Measurements from ENCODE around the gene KRTAP5-10.
"Not testable (repeated sequence)": the region's sequence is repeated elsewhere in the genome, so short reads cannot be mapped to it uniquely, and the experiment has no call there.

Gene KRTAP5-10

GRCh38 chr11:71534711-71535608 is 30.4 kb upstream of the KRTAP5-10 start:
- H3K27ac ChIP-seq (ENCODE audit: low read length); H3K4me1 ChIP-seq (ENCODE audit: control insufficient read depth, insufficient read depth, low read length); H3K9me3 ChIP-seq (ENCODE audit: control insufficient read depth in 2 of 2, low read length in 2 of 2); H3K9ac ChIP-seq (ENCODE audit: low read length in 2 of 2); H3K27me3 ChIP-seq (ENCODE audit: control insufficient read depth in 1 of 2, insufficient read depth in 2 of 2, low read length in 2 of 2); H3K4me3 ChIP-seq (ENCODE audit: low read length in 2 of 2); H3K36me3 ChIP-seq (ENCODE audit: control insufficient read depth in 2 of 2, insufficient read depth in 2 of 2, low read length in 2 of 2): not testable (repeated sequence)

- H3K9me3 ChIP-seq (ENCODE audit: control insufficient read depth in 2 of 2, low read length in 2 of 2): no peaks in the 10 kb centered on the region
- H3K4me3 ChIP-seq (ENCODE audit: low read length in 2 of 2): no peak overlapping the region
- H3K27ac ChIP-seq (ENCODE audit: low read length): no peak overlapping the region
- H3K4me1 ChIP-seq (ENCODE audit: control insufficient read depth, insufficient read depth, low read length): no peaks in the 10 kb centered on the region
- H3K9ac ChIP-seq (ENCODE audit: low read length in 2 of 2): no peak overlapping the region
- H3K27me3 ChIP-seq (ENCODE audit: control insufficient read depth in 1 of 2, insufficient read depth in 2 of 2, low read length in 2 of 2): no peaks in the 10 kb centered on the region
- H3K36me3 ChIP-seq (ENCODE audit: control insufficient read depth in 2 of 2, insufficient read depth in 2 of 2, low read length in 2 of 2): no peaks in the 10 kb centered on the region
Observed at GRCh38 chr11:71535825-71536224, 29.5 kb upstream of the KRTAP5-10 start.

GRCh38 chr11:71537537-71537936 is 27.8 kb upstream of the KRTAP5-10 start:
- Histone ChIP-seq H3K9me3 (ENCODE audit: control insufficient read depth in 2 of 2, low read length in 2 of 2) (no peaks in the 10 kb centered on the region), H3K4me1 (ENCODE audit: control insufficient read depth, insufficient read depth, low read length) (no peaks in the 10 kb centered on the region), H3K4me3 (ENCODE audit: low read length in 2 of 2) (no peak overlapping the region), H3K27ac (ENCODE audit: low read length) (no peak overlapping the region), H3K9ac (ENCODE audit: low read length in 2 of 2) (no peak overlapping the region), H3K36me3 (ENCODE audit: control insufficient read depth in 2 of 2, insufficient read depth in 2 of 2, low read length in 2 of 2) (no peaks in the 10 kb centered on the region), H3K27me3 (ENCODE audit: control insufficient read depth in 1 of 2, insufficient read depth in 2 of 2, low read length in 2 of 2) (no peaks in the 10 kb centered on the region)

GRCh38 chr11:71537977-71538665 is 27.2 kb upstream of the KRTAP5-10 start, which contains the start of gene KRTAP5-8:
Gene KRTAP5-8 (plus strand): TSS chr11:71538025. CDS start chr11:71538056, 31 bp downstream.
- H3K4me1 ChIP-seq (ENCODE audit: control insufficient read depth, insufficient read depth, low read length); H3K4me3 ChIP-seq (ENCODE audit: low read length in 2 of 2); H3K9me3 ChIP-seq (ENCODE audit: control insufficient read depth in 2 of 2, low read length in 2 of 2); H3K27ac ChIP-seq (ENCODE audit: low read length); H3K9ac ChIP-seq (ENCODE audit: low read length in 2 of 2); H3K27me3 ChIP-seq (ENCODE audit: control insufficient read depth in 1 of 2, insufficient read depth in 2 of 2, low read length in 2 of 2); H3K36me3 ChIP-seq (ENCODE audit: control insufficient read depth in 2 of 2, insufficient read depth in 2 of 2, low read length in 2 of 2): not testable (repeated sequence)

- H3K36me3 ChIP-seq (ENCODE audit: control insufficient read depth in 2 of 2, insufficient read depth in 2 of 2, low read length in 2 of 2): no peaks in the 10 kb centered on the region
- H3K27me3 ChIP-seq (ENCODE audit: control insufficient read depth in 1 of 2, insufficient read depth in 2 of 2, low read length in 2 of 2): no peaks in the 10 kb centered on the region
- H3K4me3 ChIP-seq (ENCODE audit: low read length in 2 of 2): no peak overlapping the region
- no peaks in the 10 kb centered on the region for H3K4me1 ChIP-seq (ENCODE audit: control insufficient read depth, insufficient read depth, low read length)
- no peak overlapping the region for H3K27ac ChIP-seq (ENCODE audit: low read length)
- H3K9me3 ChIP-seq (ENCODE audit: control insufficient read depth in 2 of 2, low read length in 2 of 2): no peaks in the 10 kb centered on the region
- H3K9ac ChIP-seq (ENCODE audit: low read length in 2 of 2): no peak overlapping the region
Observed at GRCh38 chr11:71538666-71538990, 26.7 kb upstream of the KRTAP5-10 start.

- Histone ChIP-seq H3K4me1 (ENCODE audit: control insufficient read depth, insufficient read depth, low read length) (no peaks in the 10 kb centered on the region), H3K9ac (ENCODE audit: low read length in 2 of 2) (no peak overlapping the region), H3K27me3 (ENCODE audit: control insufficient read depth in 1 of 2, insufficient read depth in 2 of 2, low read length in 2 of 2) (no peaks in the 10 kb centered on the region), H3K27ac (ENCODE audit: low read length) (no peak overlapping the region), H3K36me3 (ENCODE audit: control insufficient read depth in 2 of 2, insufficient read depth in 2 of 2, low read length in 2 of 2) (no peaks in the 10 kb centered on the region), H3K9me3 (ENCODE audit: control insufficient read depth in 2 of 2, low read length in 2 of 2) (no peaks in the 10 kb centered on the region), H3K4me3 (ENCODE audit: low read length in 2 of 2) (no peak overlapping the region)
Observed at GRCh38 chr11:71539017-71539416, 26.3 kb upstream of the KRTAP5-10 start.

GRCh38 chr11:71539971-71540370 is 25.4 kb upstream of the KRTAP5-10 start:
- H3K4me1 ChIP-seq (ENCODE audit: control insufficient read depth, insufficient read depth, low read length); H3K4me3 ChIP-seq (ENCODE audit: low read length in 2 of 2); H3K9me3 ChIP-seq (ENCODE audit: control insufficient read depth in 2 of 2, low read length in 2 of 2); H3K27ac ChIP-seq (ENCODE audit: low read length); H3K27me3 ChIP-seq (ENCODE audit: control insufficient read depth in 1 of 2, insufficient read depth in 2 of 2, low read length in 2 of 2); H3K9ac ChIP-seq (ENCODE audit: low read length in 2 of 2); H3K36me3 ChIP-seq (ENCODE audit: control insufficient read depth in 2 of 2, insufficient read depth in 2 of 2, low read length in 2 of 2): not testable (repeated sequence)

GRCh38 chr11:71540521-71541304 is 24.6 kb upstream of the KRTAP5-10 start:
- not testable (repeated sequence) for H3K4me1 ChIP-seq (ENCODE audit: control insufficient read depth, insufficient read depth, low read length); H3K9me3 ChIP-seq (ENCODE audit: control insufficient read depth in 2 of 2, low read length in 2 of 2); H3K27me3 ChIP-seq (ENCODE audit: control insufficient read depth in 1 of 2, insufficient read depth in 2 of 2, low read length in 2 of 2); H3K9ac ChIP-seq (ENCODE audit: low read length in 2 of 2); H3K36me3 ChIP-seq (ENCODE audit: control insufficient read depth in 2 of 2, insufficient read depth in 2 of 2, low read length in 2 of 2); H3K27ac ChIP-seq (ENCODE audit: low read length); H3K4me3 ChIP-seq (ENCODE audit: low read length in 2 of 2)

GRCh38 chr11:71542382-71542781 is 23.0 kb upstream of the KRTAP5-10 start:
- Histone ChIP-seq H3K27me3 (ENCODE audit: control insufficient read depth in 1 of 2, insufficient read depth in 2 of 2, low read length in 2 of 2) (peaks cover 3 to 7% of the 10 kb centered on the region in 2 donors), H3K9me3 (ENCODE audit: control insufficient read depth in 2 of 2, low read length in 2 of 2) (no peaks in the 10 kb centered on the region), H3K36me3 (ENCODE audit: control insufficient read depth in 2 of 2, insufficient read depth in 2 of 2, low read length in 2 of 2) (no peaks in the 10 kb centered on the region), H3K27ac (ENCODE audit: low read length) (no peak overlapping the region), H3K4me3 (ENCODE audit: low read length in 2 of 2) (no peak overlapping the region), H3K9ac (ENCODE audit: low read length in 2 of 2) (no peak overlapping the region), H3K4me1 (ENCODE audit: control insufficient read depth, insufficient read depth, low read length) (no peaks in the 10 kb centered on the region)

GRCh38 chr11:71542879-71543777 is 22.2 kb upstream of the KRTAP5-10 start:
- H3K4me3 ChIP-seq (ENCODE audit: low read length in 2 of 2): no peak overlapping the region
- no peaks in the 10 kb centered on the region for H3K9me3 ChIP-seq (ENCODE audit: control insufficient read depth in 2 of 2, low read length in 2 of 2)
- H3K27me3 ChIP-seq (ENCODE audit: control insufficient read depth in 1 of 2, insufficient read depth in 2 of 2, low read length in 2 of 2): peaks cover 7 to 12% of the 10 kb centered on the region in 2 donors
- H3K4me1 ChIP-seq (ENCODE audit: control insufficient read depth, insufficient read depth, low read length): no peaks in the 10 kb centered on the region
- no peak overlapping the region for H3K9ac ChIP-seq (ENCODE audit: low read length in 2 of 2)
- no peak overlapping the region for H3K27ac ChIP-seq (ENCODE audit: low read length)
- no peaks in the 10 kb centered on the region for H3K36me3 ChIP-seq (ENCODE audit: control insufficient read depth in 2 of 2, insufficient read depth in 2 of 2, low read length in 2 of 2)

Measured in stomach smooth muscle (tissue), 2 donors.